Measurements from ENCODE around the gene MICOS13. TPM values are rescaled to one million over a fixed set of nuclear protein-coding genes. Genes with fewer than 3 reads are reported as not detected.
"Not testable (repeated sequence)": the region's sequence is repeated elsewhere in the genome, so short reads cannot be mapped to it uniquely, and the experiment has no call there.

Gene MICOS13
- total and polyA plus RNA-seq, 5 donors from 2014 or later = 21.2 to 110 (median 96.2) TPM

GRCh38 chr19:5705552-5705951 is 25.2 kb upstream of the MICOS13 start:
- H3K36me3 Mint-ChIP-seq = peaks cover 10% of the 10 kb centered on the region
- H3K27me3 Mint-ChIP-seq = no peaks in the 10 kb centered on the region
- peaks cover 35% of the 10 kb centered on the region for H3K36me3 ChIP-seq (ENCODE audit: control insufficient read depth, insufficient read depth, low read length)
- H3K4me3 Mint-ChIP-seq = no peak overlapping the region
- H3K9me3 Mint-ChIP-seq = no peaks in the 10 kb centered on the region
- peak overlapping the region in 1 of 3 donors; percentile 77 for H3K27ac Mint-ChIP-seq
- DNase-seq (no peak), ATAC-seq (ENCODE audit: low read depth in 2 of 2) (no peak)
- no peaks in the 10 kb centered on the region for H3K4me1 ChIP-seq (ENCODE audit: control insufficient read depth, insufficient read depth, low read length, poor library complexity, severe bottlenecking)
- H3K27me3 ChIP-seq (ENCODE audit: control insufficient read depth, insufficient read depth, low read length) = no peaks in the 10 kb centered on the region
- H3K4me1 Mint-ChIP-seq = peaks cover 0 to 7% (median under 1%) of the 10 kb centered on the region in 4 donors
- H3K9me3 ChIP-seq (ENCODE audit: control insufficient read depth in 2 of 2, low read length in 2 of 2) = no peaks in the 10 kb centered on the region
- H3K4me3 ChIP-seq (ENCODE audit: low read depth, low read length) = no peak overlapping the region
- H3K27ac ChIP-seq (ENCODE audit: insufficient read depth, low read length, poor library complexity, severe bottlenecking) = no peak overlapping the region

GRCh38 chr19:5703819-5704818 is 23.8 kb upstream of the MICOS13 start:
- Histone ChIP-seq H3K36me3 (ENCODE audit: control insufficient read depth, insufficient read depth, low read length) (peaks cover 35% of the 10 kb centered on the region), H3K4me1 (ENCODE audit: control insufficient read depth, insufficient read depth, low read length, poor library complexity, severe bottlenecking) (no peaks in the 10 kb centered on the region), H3K9me3 (ENCODE audit: control insufficient read depth in 2 of 2, low read length in 2 of 2) (no peaks in the 10 kb centered on the region), H3K4me3 (ENCODE audit: low read depth, low read length) (no peak overlapping the region), H3K27me3 (ENCODE audit: control insufficient read depth, insufficient read depth, low read length) (no peaks in the 10 kb centered on the region), H3K27ac (ENCODE audit: insufficient read depth, low read length, poor library complexity, severe bottlenecking) (no peak overlapping the region)
- Mint-ChIP-seq H3K4me3 (peak overlapping the region in 1 of 4 donors; percentile 29), H3K4me1 (peaks cover 0 to 7% (median under 1%) of the 10 kb centered on the region in 4 donors), H3K27me3 (no peaks in the 10 kb centered on the region), H3K27ac (peak overlapping the region in 1 of 3 donors; percentile 60), H3K36me3 (peaks cover 10% of the 10 kb centered on the region), H3K9me3 (no peaks in the 10 kb centered on the region)
- ATAC-seq (ENCODE audit: low read depth in 2 of 2) = no peak
- no peak for DNase-seq

GRCh38 chr19:5702053-5702410 is 21.7 kb upstream of the MICOS13 start:
- H3K4me1 ChIP-seq (ENCODE audit: control insufficient read depth, insufficient read depth, low read length, poor library complexity, severe bottlenecking); ATAC-seq (ENCODE audit: low read depth in 2 of 2); H3K4me3 ChIP-seq (ENCODE audit: low read depth, low read length); H3K4me3 Mint-ChIP-seq; H3K27ac ChIP-seq (ENCODE audit: insufficient read depth, low read length, poor library complexity, severe bottlenecking); H3K27me3 Mint-ChIP-seq; H3K9me3 Mint-ChIP-seq; H3K27me3 ChIP-seq (ENCODE audit: control insufficient read depth, insufficient read depth, low read length); H3K27ac Mint-ChIP-seq; H3K4me1 Mint-ChIP-seq; DNase-seq; H3K9me3 ChIP-seq (ENCODE audit: control insufficient read depth in 2 of 2, low read length in 2 of 2): not testable (repeated sequence)
- peaks cover 10% of the 10 kb centered on the region for H3K36me3 Mint-ChIP-seq
- peaks cover 39% of the 10 kb centered on the region for H3K36me3 ChIP-seq (ENCODE audit: control insufficient read depth, insufficient read depth, low read length)

- Mint-ChIP-seq H3K4me3 (no peak overlapping the region), H3K4me1 (peaks cover 0 to 7% (median under 1%) of the 10 kb centered on the region in 4 donors), H3K27me3 (no peaks in the 10 kb centered on the region), H3K9me3 (no peaks in the 10 kb centered on the region), H3K36me3 (peaks cover 6% of the 10 kb centered on the region), H3K27ac (no peak overlapping the region)
- no peaks in the 10 kb centered on the region for H3K9me3 ChIP-seq (ENCODE audit: control insufficient read depth in 2 of 2, low read length in 2 of 2)
- no peak overlapping the region for H3K27ac ChIP-seq (ENCODE audit: insufficient read depth, low read length, poor library complexity, severe bottlenecking)
- no peak overlapping the region for H3K4me3 ChIP-seq (ENCODE audit: low read depth, low read length)
- ATAC-seq (ENCODE audit: low read depth in 2 of 2) (no peak), DNase-seq (no peak)
- no peaks in the 10 kb centered on the region for H3K4me1 ChIP-seq (ENCODE audit: control insufficient read depth, insufficient read depth, low read length, poor library complexity, severe bottlenecking)
- peaks cover 42% of the 10 kb centered on the region for H3K36me3 ChIP-seq (ENCODE audit: control insufficient read depth, insufficient read depth, low read length)
- H3K27me3 ChIP-seq (ENCODE audit: control insufficient read depth, insufficient read depth, low read length) = no peaks in the 10 kb centered on the region
Measured at GRCh38 chr19:5700455-5701092, 20.3 kb upstream of the MICOS13 start.

- Mint-ChIP-seq H3K4me1 (peaks cover 0 to 7% (median 3%) of the 10 kb centered on the region in 4 donors), H3K27ac (peak overlapping the region in 1 of 3 donors; percentile 48), H3K4me3 (no peak overlapping the region), H3K9me3 (no peaks in the 10 kb centered on the region), H3K36me3 (peaks cover 5% of the 10 kb centered on the region), H3K27me3 (no peaks in the 10 kb centered on the region)
- Histone ChIP-seq H3K4me3 (ENCODE audit: low read depth, low read length) (no peak overlapping the region), H3K9me3 (ENCODE audit: control insufficient read depth in 2 of 2, low read length in 2 of 2) (no peaks in the 10 kb centered on the region), H3K36me3 (ENCODE audit: control insufficient read depth, insufficient read depth, low read length) (peaks cover 54% of the 10 kb centered on the region), H3K27ac (ENCODE audit: insufficient read depth, low read length, poor library complexity, severe bottlenecking) (no peak overlapping the region), H3K4me1 (ENCODE audit: control insufficient read depth, insufficient read depth, low read length, poor library complexity, severe bottlenecking) (no peaks in the 10 kb centered on the region), H3K27me3 (ENCODE audit: control insufficient read depth, insufficient read depth, low read length) (no peaks in the 10 kb centered on the region)
- DNase-seq = no peak
- ATAC-seq (ENCODE audit: low read depth in 2 of 2) = no peak
Measured at GRCh38 chr19:5698635-5699422, 18.5 kb upstream of the MICOS13 start.

- no peak overlapping the region for H3K4me3 Mint-ChIP-seq
- Histone ChIP-seq H3K27me3 (ENCODE audit: control insufficient read depth, insufficient read depth, low read length) (no peaks in the 10 kb centered on the region), H3K36me3 (ENCODE audit: control insufficient read depth, insufficient read depth, low read length) (peaks cover 53% of the 10 kb centered on the region), H3K9me3 (ENCODE audit: control insufficient read depth in 2 of 2, low read length in 2 of 2) (no peaks in the 10 kb centered on the region), H3K4me1 (ENCODE audit: control insufficient read depth, insufficient read depth, low read length, poor library complexity, severe bottlenecking) (no peaks in the 10 kb centered on the region), H3K4me3 (ENCODE audit: low read depth, low read length) (no peak overlapping the region), H3K27ac (ENCODE audit: insufficient read depth, low read length, poor library complexity, severe bottlenecking) (no peak overlapping the region)
- peaks cover 0 to 7% (median 3%) of the 10 kb centered on the region in 4 donors for H3K4me1 Mint-ChIP-seq
- H3K9me3 Mint-ChIP-seq = no peaks in the 10 kb centered on the region
- ATAC-seq (ENCODE audit: low read depth in 2 of 2) = no peak
- no peak for DNase-seq
- no peak overlapping the region for H3K27ac Mint-ChIP-seq
- H3K27me3 Mint-ChIP-seq = no peaks in the 10 kb centered on the region
- H3K36me3 Mint-ChIP-seq = peaks cover 3% of the 10 kb centered on the region
Measured at GRCh38 chr19:5697890-5698634, 17.7 kb upstream of the MICOS13 start.
